ENCODE data around the gene ANTXR1.

- TF ChIP-seq CTCF (IDR thresholded peaks at IDR 0.05), result no peak
- no peak for TF ChIP-seq GATA2 (CRISPR knock-in tag; IDR thresholded peaks at IDR 0.05)
- no peak for TF ChIP-seq MXI1 (IDR thresholded peaks at IDR 0.05; ENCODE audit: low read depth, low read length)
- no peak for TF ChIP-seq EP300 (IDR thresholded peaks at IDR 0.05; ENCODE audit: borderline replicate concordance in 1 of 2, low read depth in 1 of 2, low read length in 1 of 2)
Observed at GRCh38 chr2:68994864-68995263, 18.1 kb upstream of the ANTXR1 start.

Data from SK-N-SH (cell line).